Measurements from ENCODE around the gene PIPOX.

GRCh38 chr17:29045026-29045425 is 2.1 kb downstream of the PIPOX start:
- no peak for TF ChIP-seq CTCF (IDR thresholded peaks at IDR 0.05)
- TF ChIP-seq POLR2A (IDR thresholded peaks at IDR 0.05), result no peak
